ENCODE results near the gene PER2.
A peak's percentile ranks its signal among the peaks of the same experiment; 100 is the strongest.

The PER2 gene

GRCh38 chr2:238231251-238231793 is 57.1 kb downstream of the PER2 start:
- peak overlapping the region; percentile 68 for H3K4me3 ChIP-seq (ENCODE audit: low read depth, low read length)
- H3K4ac ChIP-seq (ENCODE audit: low read depth, low read length): no peak overlapping the region
- peaks cover 2% of the 10 kb centered on the region for H3K79me2 ChIP-seq (ENCODE audit: control insufficient read depth, insufficient read depth, low read length, poor library complexity)
- no peak overlapping the region for H3K18ac ChIP-seq (ENCODE audit: low read length)
- peaks cover 4% of the 10 kb centered on the region for H3K9me3 ChIP-seq (ENCODE audit: insufficient read depth, low read depth, low read length)
- H3K4me2 ChIP-seq (ENCODE audit: low read length): peak overlapping the region; percentile 72
- no peak overlapping the region for H2BK12ac ChIP-seq (ENCODE audit: low read length)
- H2AK5ac ChIP-seq (ENCODE audit: low read length): no peak overlapping the region
- no peak overlapping the region for H2BK120ac ChIP-seq (ENCODE audit: insufficient read depth, low read length, poor library complexity)
- H4K91ac ChIP-seq (ENCODE audit: low read depth, low read length): no peak overlapping the region
- H2AFZ ChIP-seq (ENCODE audit: insufficient read depth, low read length, poor library complexity): peak overlapping the region; percentile 51
- peak overlapping the region; percentile 66 for H4K8ac ChIP-seq (ENCODE audit: low read depth, low read length)
- DNase-seq: peak; percentile 77 to 85
- no peak overlapping the region for H4K12ac ChIP-seq (ENCODE audit: low read depth, low read length)
- peaks cover 6% of the 10 kb centered on the region for H3K27me3 ChIP-seq (ENCODE audit: insufficient read depth, low read length)
- no CpG with 5 or more reads among the region's 46 CpGs for WGBS (ENCODE audit: extremely low coverage, insufficient coverage, insufficient read length)
- H3K23ac ChIP-seq (ENCODE audit: low read length): no peak overlapping the region
- peaks cover 4% of the 10 kb centered on the region for H3K79me1 ChIP-seq (ENCODE audit: low read length)
- H3K4me1 ChIP-seq (ENCODE audit: control insufficient read depth in 1 of 2, insufficient read depth in 2 of 2, low read length in 2 of 2): peaks cover 20 to 22% of the 10 kb centered on the region in 2 experiments
- no peaks in the 10 kb centered on the region for H3K36me3 ChIP-seq (ENCODE audit: control insufficient read depth in 1 of 2, insufficient read depth in 2 of 2, low read length in 2 of 2)
- no peak overlapping the region for H3K9ac ChIP-seq (ENCODE audit: low read length)
- no peak overlapping the region for H2BK5ac ChIP-seq (ENCODE audit: low read depth, low read length, poor library complexity)
- peak overlapping the region; percentile 9 for H3K14ac ChIP-seq (ENCODE audit: low read length)
- no peak overlapping the region for H3K27ac ChIP-seq (ENCODE audit: low read depth, low read length)

DNA sequence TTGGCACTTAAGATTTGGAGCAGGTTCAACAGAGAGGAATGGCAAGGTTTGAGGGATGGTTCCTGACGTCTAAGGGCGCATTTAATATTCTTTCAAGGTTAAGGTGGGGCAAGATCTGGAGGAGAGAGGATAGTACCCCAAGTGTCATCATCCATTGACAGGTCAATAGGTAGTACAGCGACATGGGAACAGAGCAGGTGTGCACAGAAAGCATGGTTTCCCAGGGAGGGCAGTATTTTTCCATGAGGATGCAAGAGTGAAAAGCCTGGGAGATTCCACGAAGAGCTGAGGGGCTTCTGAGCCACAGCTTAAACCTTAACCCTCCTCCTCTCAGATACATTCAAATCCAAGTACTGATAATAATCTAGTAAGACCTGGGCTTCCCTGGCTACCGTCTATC is 57.7 kb downstream of the PER2 start:
- Histone ChIP-seq H3K4me2 (ENCODE audit: low read length) (peak overlapping the region; percentile 72), H3K9me3 (ENCODE audit: insufficient read depth, low read depth, low read length) (peaks cover 3% of the 10 kb centered on the region), H3K27me3 (ENCODE audit: insufficient read depth, low read length) (peaks cover 6% of the 10 kb centered on the region), H2BK120ac (ENCODE audit: insufficient read depth, low read length, poor library complexity) (no peak overlapping the region), H3K36me3 (ENCODE audit: control insufficient read depth in 1 of 2, insufficient read depth in 2 of 2, low read length in 2 of 2) (no peaks in the 10 kb centered on the region), H3K18ac (ENCODE audit: low read length) (no peak overlapping the region), H3K4me3 (ENCODE audit: low read depth, low read length) (no peak overlapping the region), H2BK5ac (ENCODE audit: low read depth, low read length, poor library complexity) (no peak overlapping the region), H3K4me1 (ENCODE audit: control insufficient read depth in 1 of 2, insufficient read depth in 2 of 2, low read length in 2 of 2) (peaks cover 20 to 22% of the 10 kb centered on the region in 2 experiments), H4K8ac (ENCODE audit: low read depth, low read length) (peak overlapping the region; percentile 66), H3K4ac (ENCODE audit: low read depth, low read length) (no peak overlapping the region), H3K9ac (ENCODE audit: low read length) (no peak overlapping the region), H4K12ac (ENCODE audit: low read depth, low read length) (no peak overlapping the region), H3K79me2 (ENCODE audit: control insufficient read depth, insufficient read depth, low read length, poor library complexity) (peaks cover 2% of the 10 kb centered on the region), H3K27ac (ENCODE audit: low read depth, low read length) (no peak overlapping the region), H2BK12ac (ENCODE audit: low read length) (no peak overlapping the region), H3K23ac (ENCODE audit: low read length) (no peak overlapping the region), H4K91ac (ENCODE audit: low read depth, low read length) (no peak overlapping the region), H3K79me1 (ENCODE audit: low read length) (peaks cover 4% of the 10 kb centered on the region), H2AFZ (ENCODE audit: insufficient read depth, low read length, poor library complexity) (no peak overlapping the region), H3K14ac (ENCODE audit: low read length) (no peak overlapping the region), H2AK5ac (ENCODE audit: low read length) (no peak overlapping the region)
- no CpG with 5 or more reads among the region's 5 CpGs for WGBS (ENCODE audit: extremely low coverage, insufficient coverage, insufficient read length)
- DNase-seq: no peak

DNA sequence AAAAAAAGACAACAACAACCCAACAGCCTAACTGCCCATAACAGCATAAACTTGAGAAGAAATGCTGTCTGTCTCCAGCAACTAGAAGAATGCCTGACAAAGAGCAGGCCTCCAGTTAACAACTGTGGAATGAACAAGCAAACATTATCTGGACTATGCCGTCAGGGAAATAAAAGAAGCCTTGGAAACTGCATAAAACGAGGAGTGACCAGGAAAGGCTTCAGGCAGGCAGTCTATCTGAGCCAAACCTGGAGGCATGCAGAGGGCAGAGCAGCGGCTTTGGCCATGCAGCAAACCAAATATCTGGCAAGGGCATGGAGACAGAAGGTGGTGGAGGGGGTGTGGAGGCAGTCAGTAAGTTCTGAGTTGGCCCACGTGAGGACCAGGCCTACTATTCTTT is 59.7 kb downstream of the PER2 start:
- Histone ChIP-seq H3K79me2 (ENCODE audit: control insufficient read depth, insufficient read depth, low read length, poor library complexity) (no peaks in the 10 kb centered on the region), H3K4me3 (ENCODE audit: low read depth, low read length) (no peak overlapping the region), H3K9me3 (ENCODE audit: insufficient read depth, low read depth, low read length) (no peaks in the 10 kb centered on the region), H3K27ac (ENCODE audit: low read depth, low read length) (no peak overlapping the region), H3K79me1 (ENCODE audit: low read length) (no peaks in the 10 kb centered on the region), H3K23ac (ENCODE audit: low read length) (no peak overlapping the region), H4K12ac (ENCODE audit: low read depth, low read length) (no peak overlapping the region), H3K4me2 (ENCODE audit: low read length) (peak overlapping the region; percentile 1), H3K4me1 (ENCODE audit: control insufficient read depth in 1 of 2, insufficient read depth in 2 of 2, low read length in 2 of 2) (peaks cover 19 to 20% of the 10 kb centered on the region in 2 experiments), H4K8ac (ENCODE audit: low read depth, low read length) (no peak overlapping the region), H2BK120ac (ENCODE audit: insufficient read depth, low read length, poor library complexity) (no peak overlapping the region), H3K18ac (ENCODE audit: low read length) (no peak overlapping the region), H3K4ac (ENCODE audit: low read depth, low read length) (no peak overlapping the region), H3K36me3 (ENCODE audit: control insufficient read depth in 1 of 2, insufficient read depth in 2 of 2, low read length in 2 of 2) (no peaks in the 10 kb centered on the region), H3K27me3 (ENCODE audit: insufficient read depth, low read length) (peaks cover 6% of the 10 kb centered on the region), H2AFZ (ENCODE audit: insufficient read depth, low read length, poor library complexity) (no peak overlapping the region), H2AK5ac (ENCODE audit: low read length) (no peak overlapping the region), H2BK12ac (ENCODE audit: low read length) (no peak overlapping the region), H2BK5ac (ENCODE audit: low read depth, low read length, poor library complexity) (no peak overlapping the region), H4K91ac (ENCODE audit: low read depth, low read length) (no peak overlapping the region), H3K14ac (ENCODE audit: low read length) (no peak overlapping the region), H3K9ac (ENCODE audit: low read length) (no peak overlapping the region)
- no peak for DNase-seq
- no CpG with 5 or more reads among the region's 4 CpGs for WGBS (ENCODE audit: extremely low coverage, insufficient coverage, insufficient read length)

DNA sequence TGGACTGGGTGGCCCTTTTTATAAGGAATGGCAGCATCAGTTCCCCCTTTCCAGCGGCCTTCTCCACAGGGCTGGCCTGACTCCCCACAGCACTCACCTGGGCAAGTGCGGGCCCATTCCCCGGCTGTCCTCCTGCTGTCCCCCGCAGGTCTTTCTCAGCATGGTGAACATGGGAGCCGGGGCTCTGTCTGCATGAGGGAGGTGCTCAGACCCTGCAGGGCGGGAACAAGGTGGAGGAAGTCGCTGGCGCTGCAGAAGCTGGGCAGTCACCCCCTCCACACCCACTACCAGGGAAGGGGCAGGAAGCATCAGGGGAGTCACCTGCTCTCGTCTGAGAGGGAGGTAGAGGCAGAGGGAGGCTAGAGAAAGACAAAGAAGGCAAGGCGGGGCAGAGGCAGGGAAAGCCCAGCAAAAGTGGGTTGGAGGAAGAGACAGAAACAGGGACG is 60.8 kb downstream of the PER2 start:
- Histone ChIP-seq H3K27me3 (ENCODE audit: insufficient read depth, low read length) (peaks cover 6% of the 10 kb centered on the region), H2BK12ac (ENCODE audit: low read length) (peak overlapping the region; percentile 19), H4K12ac (ENCODE audit: low read depth, low read length) (no peak overlapping the region), H2BK5ac (ENCODE audit: low read depth, low read length, poor library complexity) (no peak overlapping the region), H2BK120ac (ENCODE audit: insufficient read depth, low read length, poor library complexity) (no peak overlapping the region), H3K79me2 (ENCODE audit: control insufficient read depth, insufficient read depth, low read length, poor library complexity) (no peaks in the 10 kb centered on the region), H3K4me1 (ENCODE audit: control insufficient read depth in 1 of 2, insufficient read depth in 2 of 2, low read length in 2 of 2) (peaks cover 19 to 20% of the 10 kb centered on the region in 2 experiments), H4K91ac (ENCODE audit: low read depth, low read length) (no peak overlapping the region), H3K18ac (ENCODE audit: low read length) (no peak overlapping the region), H2AK5ac (ENCODE audit: low read length) (peak overlapping the region; percentile 4), H2AFZ (ENCODE audit: insufficient read depth, low read length, poor library complexity) (no peak overlapping the region), H3K14ac (ENCODE audit: low read length) (no peak overlapping the region), H3K4me3 (ENCODE audit: low read depth, low read length) (no peak overlapping the region), H3K36me3 (ENCODE audit: control insufficient read depth in 1 of 2, insufficient read depth in 2 of 2, low read length in 2 of 2) (no peaks in the 10 kb centered on the region), H3K4ac (ENCODE audit: low read depth, low read length) (no peak overlapping the region), H3K27ac (ENCODE audit: low read depth, low read length) (no peak overlapping the region), H3K9me3 (ENCODE audit: insufficient read depth, low read depth, low read length) (no peaks in the 10 kb centered on the region), H3K9ac (ENCODE audit: low read length) (no peak overlapping the region), H4K8ac (ENCODE audit: low read depth, low read length) (no peak overlapping the region), H3K23ac (ENCODE audit: low read length) (no peak overlapping the region), H3K4me2 (ENCODE audit: low read length) (no peak overlapping the region), H3K79me1 (ENCODE audit: low read length) (no peaks in the 10 kb centered on the region)
- WGBS (ENCODE audit: extremely low coverage, insufficient coverage, insufficient read length): no CpG with 5 or more reads among the region's 11 CpGs
- DNase-seq: no peak

All from trophoblast cell (in vitro differentiated cells and primary cell).